Measurements from ENCODE around the gene ENOX1. TPM values are rescaled to one million over a fixed set of nuclear protein-coding genes. Genes with fewer than 3 reads are reported as not detected.

Gene ENOX1
- total RNA-seq, 1 experiment from 2014 or later, result 0.26 TPM

DNA sequence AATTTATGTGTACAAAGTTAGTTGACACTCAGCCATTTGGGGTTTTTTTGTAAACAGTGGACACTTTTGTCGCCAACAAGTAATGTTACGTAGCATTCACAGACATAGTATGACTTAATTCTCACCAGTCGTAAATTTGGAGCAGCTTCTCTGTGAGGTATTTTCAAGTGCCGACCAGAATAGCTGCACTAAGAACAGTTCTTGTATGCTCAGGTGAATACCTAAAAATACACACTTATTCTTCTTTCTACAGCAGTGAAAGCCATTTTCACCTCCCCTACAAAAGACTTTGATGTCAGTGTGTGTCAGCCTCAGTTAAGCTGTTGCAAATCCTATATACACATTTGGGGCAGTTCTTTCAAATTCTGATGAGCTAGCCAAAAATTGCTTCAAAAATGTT is 206.5 kb downstream of the ENOX1 start:
- CTCF ChIA-PET, result no interaction called here
- Mint-ChIP-seq H3K27ac (no peak overlapping the region), H3K4me1 (no peaks in the 10 kb centered on the region), H3K4me3 (no peak overlapping the region), H3K9me3 (peaks cover 3% of the 10 kb centered on the region; the same call in 1 of the 2 replicates), H3K27me3 (ENCODE audit: low read depth) (no peaks in the 10 kb centered on the region), H3K36me3 (no peaks in the 10 kb centered on the region)
- ATAC-seq (no peak), DNase-seq (ENCODE audit: low spot score) (no peak)
- POLR2A ChIA-PET, result no interaction called here
- no peak for TF ChIP-seq FOXJ3 (CRISPR knock-in tag; IDR thresholded peaks at IDR 0.05; ENCODE audit: borderline replicate concordance)
- TF ChIP-seq TEAD4 (CRISPR knock-in tag; IDR thresholded peaks at IDR 0.05), result no peak
- no peak for TF ChIP-seq MXD4 (CRISPR knock-in tag; IDR thresholded peaks at IDR 0.05; ENCODE audit: borderline replicate concordance)
- no peak for TF ChIP-seq CREM (CRISPR knock-in tag; IDR thresholded peaks at IDR 0.05)
- TF ChIP-seq, protein P1, sequence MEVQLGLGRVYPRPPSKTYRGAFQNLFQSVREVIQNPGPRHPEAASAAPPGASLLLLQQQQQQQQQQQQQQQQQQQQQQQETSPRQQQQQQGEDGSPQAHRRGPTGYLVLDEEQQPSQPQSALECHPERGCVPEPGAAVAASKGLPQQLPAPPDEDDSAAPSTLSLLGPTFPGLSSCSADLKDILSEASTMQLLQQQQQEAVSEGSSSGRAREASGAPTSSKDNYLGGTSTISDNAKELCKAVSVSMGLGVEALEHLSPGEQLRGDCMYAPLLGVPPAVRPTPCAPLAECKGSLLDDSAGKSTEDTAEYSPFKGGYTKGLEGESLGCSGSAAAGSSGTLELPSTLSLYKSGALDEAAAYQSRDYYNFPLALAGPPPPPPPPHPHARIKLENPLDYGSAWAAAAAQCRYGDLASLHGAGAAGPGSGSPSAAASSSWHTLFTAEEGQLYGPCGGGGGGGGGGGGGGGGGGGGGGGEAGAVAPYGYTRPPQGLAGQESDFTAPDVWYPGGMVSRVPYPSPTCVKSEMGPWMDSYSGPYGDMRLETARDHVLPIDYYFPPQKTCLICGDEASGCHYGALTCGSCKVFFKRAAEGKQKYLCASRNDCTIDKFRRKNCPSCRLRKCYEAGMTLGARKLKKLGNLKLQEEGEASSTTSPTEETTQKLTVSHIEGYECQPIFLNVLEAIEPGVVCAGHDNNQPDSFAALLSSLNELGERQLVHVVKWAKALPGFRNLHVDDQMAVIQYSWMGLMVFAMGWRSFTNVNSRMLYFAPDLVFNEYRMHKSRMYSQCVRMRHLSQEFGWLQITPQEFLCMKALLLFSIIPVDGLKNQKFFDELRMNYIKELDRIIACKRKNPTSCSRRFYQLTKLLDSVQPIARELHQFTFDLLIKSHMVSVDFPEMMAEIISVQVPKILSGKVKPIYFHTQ (CRISPR knock-in tag; IDR thresholded peaks at IDR 0.05), result no peak
- no peak for TF ChIP-seq ZSCAN18 (CRISPR knock-in tag; IDR thresholded peaks at IDR 0.05)
- TF ChIP-seq, protein P2, sequence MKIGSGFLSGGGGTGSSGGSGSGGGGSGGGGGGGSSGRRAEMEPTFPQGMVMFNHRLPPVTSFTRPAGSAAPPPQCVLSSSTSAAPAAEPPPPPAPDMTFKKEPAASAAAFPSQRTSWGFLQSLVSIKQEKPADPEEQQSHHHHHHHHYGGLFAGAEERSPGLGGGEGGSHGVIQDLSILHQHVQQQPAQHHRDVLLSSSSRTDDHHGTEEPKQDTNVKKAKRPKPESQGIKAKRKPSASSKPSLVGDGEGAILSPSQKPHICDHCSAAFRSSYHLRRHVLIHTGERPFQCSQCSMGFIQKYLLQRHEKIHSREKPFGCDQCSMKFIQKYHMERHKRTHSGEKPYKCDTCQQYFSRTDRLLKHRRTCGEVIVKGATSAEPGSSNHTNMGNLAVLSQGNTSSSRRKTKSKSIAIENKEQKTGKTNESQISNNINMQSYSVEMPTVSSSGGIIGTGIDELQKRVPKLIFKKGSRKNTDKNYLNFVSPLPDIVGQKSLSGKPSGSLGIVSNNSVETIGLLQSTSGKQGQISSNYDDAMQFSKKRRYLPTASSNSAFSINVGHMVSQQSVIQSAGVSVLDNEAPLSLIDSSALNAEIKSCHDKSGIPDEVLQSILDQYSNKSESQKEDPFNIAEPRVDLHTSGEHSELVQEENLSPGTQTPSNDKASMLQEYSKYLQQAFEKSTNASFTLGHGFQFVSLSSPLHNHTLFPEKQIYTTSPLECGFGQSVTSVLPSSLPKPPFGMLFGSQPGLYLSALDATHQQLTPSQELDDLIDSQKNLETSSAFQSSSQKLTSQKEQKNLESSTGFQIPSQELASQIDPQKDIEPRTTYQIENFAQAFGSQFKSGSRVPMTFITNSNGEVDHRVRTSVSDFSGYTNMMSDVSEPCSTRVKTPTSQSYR (CRISPR knock-in tag; IDR thresholded peaks at IDR 0.05), result no peak
- TF ChIP-seq ARID4B (CRISPR knock-in tag; IDR thresholded peaks at IDR 0.05; ENCODE audit: borderline replicate concordance), result no peak
- no peak for TF ChIP-seq RELA (CRISPR knock-in tag; IDR thresholded peaks at IDR 0.05; ENCODE audit: borderline replicate concordance)
- TF ChIP-seq ZBTB21 (CRISPR knock-in tag; IDR thresholded peaks at IDR 0.05; ENCODE audit: borderline replicate concordance), result no peak
- no peak for TF ChIP-seq NR3C1 (CRISPR knock-in tag; conservative IDR thresholded peaks at IDR 0.05; ENCODE audit: low read depth)

DNA sequence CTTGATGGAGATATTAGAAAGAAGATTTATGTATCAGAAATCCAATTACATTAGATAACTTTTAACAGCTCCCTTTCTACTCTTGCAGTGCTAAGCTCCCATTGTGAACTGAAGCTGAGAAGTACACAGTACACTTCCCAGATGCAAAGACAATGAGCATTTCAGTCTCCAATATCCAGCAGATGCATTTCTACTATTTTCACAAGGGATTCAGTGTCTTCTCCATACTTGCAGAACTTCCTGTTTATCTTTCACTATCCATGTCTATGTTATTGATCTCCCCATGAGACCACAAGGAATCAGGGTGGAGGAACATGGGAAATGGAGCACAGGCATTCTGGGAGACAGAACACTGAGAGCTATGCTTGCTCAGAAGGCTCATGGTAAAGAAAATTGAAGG is 207.5 kb downstream of the ENOX1 start:
- Mint-ChIP-seq H3K4me1 (peaks cover 3% of the 10 kb centered on the region; the same call in 1 of the 2 replicates), H3K36me3 (no peaks in the 10 kb centered on the region), H3K27ac (no peak overlapping the region), H3K4me3 (no peak overlapping the region), H3K27me3 (ENCODE audit: low read depth) (no peaks in the 10 kb centered on the region), H3K9me3 (peaks cover 3% of the 10 kb centered on the region; the same call in 1 of the 2 replicates)
- DNase-seq (ENCODE audit: low spot score) (no peak), ATAC-seq (no peak)
- ChIA-PET CTCF (no interaction called here), POLR2A (no interaction called here)
- no peak for TF ChIP-seq FOXK1 (CRISPR knock-in tag; IDR thresholded peaks at IDR 0.05)
- no peak for TF ChIP-seq GABPB1 (CRISPR knock-in tag; IDR thresholded peaks at IDR 0.05)
- TF ChIP-seq TEAD4 (CRISPR knock-in tag; IDR thresholded peaks at IDR 0.05), result no peak
- TF ChIP-seq USF2 (CRISPR knock-in tag; IDR thresholded peaks at IDR 0.05), result no peak
- TF ChIP-seq USF1 (CRISPR knock-in tag; IDR thresholded peaks at IDR 0.05), result no peak
- TF ChIP-seq FOXP1 (CRISPR knock-in tag; IDR thresholded peaks at IDR 0.05; ENCODE audit: borderline replicate concordance), result no peak
- TF ChIP-seq, protein P3, sequence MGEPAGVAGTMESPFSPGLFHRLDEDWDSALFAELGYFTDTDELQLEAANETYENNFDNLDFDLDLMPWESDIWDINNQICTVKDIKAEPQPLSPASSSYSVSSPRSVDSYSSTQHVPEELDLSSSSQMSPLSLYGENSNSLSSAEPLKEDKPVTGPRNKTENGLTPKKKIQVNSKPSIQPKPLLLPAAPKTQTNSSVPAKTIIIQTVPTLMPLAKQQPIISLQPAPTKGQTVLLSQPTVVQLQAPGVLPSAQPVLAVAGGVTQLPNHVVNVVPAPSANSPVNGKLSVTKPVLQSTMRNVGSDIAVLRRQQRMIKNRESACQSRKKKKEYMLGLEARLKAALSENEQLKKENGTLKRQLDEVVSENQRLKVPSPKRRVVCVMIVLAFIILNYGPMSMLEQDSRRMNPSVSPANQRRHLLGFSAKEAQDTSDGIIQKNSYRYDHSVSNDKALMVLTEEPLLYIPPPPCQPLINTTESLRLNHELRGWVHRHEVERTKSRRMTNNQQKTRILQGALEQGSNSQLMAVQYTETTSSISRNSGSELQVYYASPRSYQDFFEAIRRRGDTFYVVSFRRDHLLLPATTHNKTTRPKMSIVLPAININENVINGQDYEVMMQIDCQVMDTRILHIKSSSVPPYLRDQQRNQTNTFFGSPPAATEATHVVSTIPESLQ (CRISPR knock-in tag; IDR thresholded peaks at IDR 0.05), result no peak
- TF ChIP-seq ZNF396 (CRISPR knock-in tag; IDR thresholded peaks at IDR 0.05; ENCODE audit: borderline replicate concordance), result no peak
- TF ChIP-seq NFATC4 (CRISPR knock-in tag; IDR thresholded peaks at IDR 0.05), result no peak
- TF ChIP-seq ZNF232 (CRISPR knock-in tag; IDR thresholded peaks at IDR 0.05), result no peak
- no peak for TF ChIP-seq ATF1 (CRISPR knock-in tag; IDR thresholded peaks at IDR 0.05)
